Hematopoietic multipotent progenitor cell (in vitro differentiated cells): Measurements from ENCODE around the gene PLK2. TPM values are rescaled to one million over a fixed set of nuclear protein-coding genes. Genes with fewer than 3 reads are reported as not detected.

ENCODE experiments used
- DNase-seq, 3 donors: peaks; one replicate each; pipeline ENCODE4 v3.0.0-alpha.2; 2011 to 2015; ENCODE audit warnings: low read depth in 2 of 3, low spot score in 2 of 3
- total RNA-seq: library from RNA; depleted of rRNA; stranded (reverse); fragments of >200 nt; gene quantifications from one replicate; pipeline ENCODE4 v1.2.3, GENCODE V29; 2012

The PLK2 gene
- total RNA-seq, 1 donor: 44.2 TPM

DNA sequence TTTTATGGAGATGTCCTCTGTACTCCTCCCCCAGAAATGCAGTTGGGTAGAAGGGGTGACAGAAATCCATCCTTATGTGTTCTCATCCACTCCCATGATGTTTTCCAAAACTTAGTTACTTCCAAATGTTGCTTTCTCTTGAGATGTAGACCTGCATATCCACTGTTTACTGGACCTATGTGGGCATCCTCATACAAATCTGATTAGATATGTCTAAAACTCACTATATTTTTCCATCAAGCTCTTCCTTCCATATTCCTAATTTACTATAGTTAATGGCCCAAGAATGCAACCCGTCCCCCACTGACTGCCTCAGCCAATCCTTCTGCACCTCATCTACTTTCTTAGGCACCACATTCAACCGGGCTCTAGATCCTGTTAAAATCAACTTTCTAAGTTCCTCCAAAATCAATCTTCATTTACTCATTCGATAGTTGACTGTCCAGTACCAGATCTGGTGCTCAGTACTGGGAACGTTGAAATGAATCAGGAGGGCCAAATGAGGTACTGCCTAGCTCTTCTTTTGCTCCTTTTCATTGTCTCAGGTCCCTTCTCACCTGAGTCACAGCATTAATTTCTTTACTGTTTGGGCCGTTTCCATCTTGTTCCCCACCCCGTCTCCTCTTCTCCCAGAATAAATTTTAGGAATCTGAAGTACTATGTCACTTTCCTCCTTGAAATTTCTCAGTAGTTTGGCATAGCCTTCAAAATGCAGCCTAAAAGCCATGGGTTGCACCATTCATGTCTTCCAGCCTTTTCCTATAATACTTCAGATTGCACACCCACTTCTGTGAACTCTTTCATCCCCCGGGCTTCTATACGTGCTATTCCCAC is 7.9 kb downstream of the PLK2 start:
- no peak for DNase-seq

GRCh38 chr5:58450811-58451629 is 8.9 kb downstream of the PLK2 start:
- DNase-seq: no peak

- DNase-seq: no peak
Measured at GRCh38 chr5:58450018-58450417, 9.9 kb downstream of the PLK2 start.

DNA sequence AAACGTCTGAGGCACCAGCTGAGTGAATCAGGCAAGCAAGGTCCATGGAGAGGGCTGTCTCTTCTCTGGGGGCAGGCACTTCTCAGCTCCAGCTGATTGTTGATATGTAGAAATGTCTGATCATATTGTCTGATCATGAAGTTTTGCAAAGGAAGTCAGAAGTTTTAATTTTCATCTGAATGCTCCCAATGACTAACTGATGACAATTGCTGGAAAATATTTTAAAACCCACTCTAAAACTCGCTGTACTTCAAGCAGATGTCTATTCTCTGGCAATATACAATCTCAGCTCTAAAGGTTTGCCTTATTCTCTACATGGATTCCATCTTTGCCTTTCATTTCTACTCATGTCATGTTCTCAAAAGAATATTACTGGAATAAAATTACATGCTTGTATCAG is 12.7 kb downstream of the PLK2 start:
- no peak for DNase-seq

- DNase-seq: no peak
Measured at GRCh38 chr5:58446024-58446423, 13.9 kb downstream of the PLK2 start.

- no peak for DNase-seq
Measured at GRCh38 chr5:58444805-58445204, 15.1 kb downstream of the PLK2 start.

DNA sequence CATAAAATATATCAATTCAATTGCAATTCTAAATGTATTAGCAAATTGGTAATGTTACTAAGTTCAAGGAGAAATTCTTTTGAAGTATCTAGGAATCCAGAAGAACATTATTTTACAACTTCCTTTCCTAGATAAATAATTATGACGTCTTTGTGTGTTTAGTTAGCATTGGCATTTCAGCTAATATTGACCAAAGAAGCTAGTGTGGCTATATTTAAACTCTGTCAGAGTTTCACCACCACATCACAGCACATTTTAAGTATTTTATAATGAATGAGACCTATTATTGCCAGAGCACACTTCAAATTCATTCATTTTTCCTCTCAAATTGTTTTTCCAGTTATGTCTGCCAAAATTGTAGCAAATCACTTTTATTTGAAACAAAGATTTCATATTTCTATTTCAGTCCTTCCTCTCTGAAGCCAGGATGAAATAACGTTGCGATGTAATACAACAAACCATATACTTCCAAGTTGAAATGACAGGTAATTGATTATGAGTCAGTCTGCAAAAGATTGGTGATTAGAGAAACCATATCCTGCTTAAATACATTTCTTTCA is 18.9 kb downstream of the PLK2 start:
- no peak for DNase-seq

- DNase-seq: no peak
Measured at GRCh38 chr5:58439094-58439644, 20.7 kb downstream of the PLK2 start.

DNA sequence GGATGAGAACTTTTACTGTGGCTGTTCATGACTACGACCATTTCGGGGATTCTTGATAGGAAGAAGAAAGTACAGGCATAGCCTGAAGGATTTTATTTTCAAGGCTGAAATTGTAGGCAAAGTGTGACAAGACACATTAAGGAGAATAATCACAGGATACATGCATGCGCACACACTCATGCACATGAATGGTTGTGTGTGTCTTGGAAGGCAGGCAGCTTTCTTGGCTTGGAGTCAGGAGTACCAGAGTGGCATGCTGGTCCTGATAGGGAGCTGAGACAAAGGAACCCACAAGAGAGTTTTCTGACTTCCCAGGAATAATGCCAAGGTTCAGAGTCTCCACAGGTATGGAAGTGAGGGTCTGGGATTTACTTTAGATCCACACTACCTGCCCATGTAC is 22.2 kb downstream of the PLK2 start:
- DNase-seq: no peak

- DNase-seq: no peak
Measured at GRCh38 chr5:58431832-58432231, 28.1 kb downstream of the PLK2 start.

- DNase-seq: no peak
Measured at GRCh38 chr5:58412932-58413331, 47.0 kb downstream of the PLK2 start.

GRCh38 chr5:58412081-58412480 is 47.8 kb downstream of the PLK2 start:
- no peak for DNase-seq

GRCh38 chr5:58411372-58411771 is 48.5 kb downstream of the PLK2 start:
- DNase-seq: no peak

DNA sequence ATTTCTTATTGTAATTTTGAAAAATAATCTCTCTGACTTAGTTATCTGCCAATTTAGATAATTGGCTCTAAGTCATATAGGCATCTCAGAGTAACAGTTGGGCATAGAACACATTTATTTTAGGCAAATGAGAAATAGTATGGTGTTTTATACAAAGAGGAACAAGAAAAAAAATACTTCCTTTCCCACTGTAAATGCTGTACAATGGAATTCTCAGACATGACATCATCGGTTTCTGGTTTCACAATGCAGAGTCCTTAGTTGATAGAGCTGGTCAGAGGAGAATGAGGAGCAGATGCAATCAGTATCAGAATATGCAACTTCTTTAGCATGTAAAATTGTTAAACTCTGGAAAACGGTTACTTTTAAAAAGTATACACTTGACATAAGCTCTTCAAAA is 49.4 kb downstream of the PLK2 start:
- DNase-seq: no peak

- DNase-seq: no peak
Measured at GRCh38 chr5:58407042-58407719, 52.7 kb downstream of the PLK2 start.

DNA sequence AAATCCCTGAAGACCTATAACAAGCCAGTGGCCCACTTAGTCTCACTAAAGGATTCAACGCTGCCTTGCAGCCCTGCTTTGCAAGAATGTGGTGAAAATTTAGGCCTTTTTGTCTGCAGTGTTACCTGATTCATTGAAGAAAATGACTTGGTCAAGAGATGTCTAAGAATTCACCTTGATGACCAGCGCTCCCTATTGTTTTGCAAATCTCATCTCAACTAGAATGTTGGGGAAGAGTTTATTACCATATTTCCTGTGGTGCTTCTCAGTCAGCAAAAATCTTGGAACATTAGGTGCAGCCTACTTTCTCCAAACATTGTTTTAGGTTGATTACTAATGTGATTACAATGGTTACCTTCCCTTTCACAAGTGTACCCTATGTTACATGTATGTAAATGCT is 53.5 kb downstream of the PLK2 start:
- DNase-seq: no peak

- DNase-seq: no peak
Measured at GRCh38 chr5:58405175-58405574, 54.7 kb downstream of the PLK2 start.

DNA sequence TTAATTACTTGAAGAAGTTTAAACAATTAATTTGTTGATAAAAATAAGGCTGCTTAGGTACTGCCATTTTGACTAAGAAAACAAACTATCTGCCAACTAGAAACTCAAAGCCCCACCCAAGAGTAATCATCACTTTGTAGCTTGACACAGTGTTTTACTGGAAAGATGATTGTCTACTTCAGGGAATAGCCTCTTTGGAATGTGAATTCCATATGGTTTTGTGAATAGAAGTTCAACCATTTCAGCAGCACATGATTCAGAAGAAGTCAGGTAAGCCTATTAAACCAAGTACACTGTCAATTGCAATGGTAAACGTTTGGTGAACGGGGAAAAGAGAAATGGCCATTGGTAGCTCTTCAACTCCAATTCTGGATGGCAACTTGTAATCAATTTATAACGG is 55.2 kb downstream of the PLK2 start:
- no peak for DNase-seq
